IMR-90 (cell line): Measurements from ENCODE around the gene RGR.

Source experiments
- CEBPB ChIP-seq: IDR thresholded peaks from 2 replicates; pipeline ENCODE4 v1.6.1; 2012; ENCODE audit warnings: low read depth, low read length, improper control_type of control experiment
- CTCF ChIP-seq: conservative IDR thresholded peaks from 2 replicates; pipeline ENCODE4 v1.5.1; 2012; ENCODE audit warnings: mild to moderate bottlenecking, low read depth, low read length, improper control_type of control experiment
- FOS ChIP-seq: fragments of 150-350 bp; IDR thresholded peaks from 2 replicates; pipeline ENCODE4 v1.6.1; 2016; ENCODE audit warnings: low read depth, low read length
- MXI1 ChIP-seq: IDR thresholded peaks from 2 replicates; pipeline ENCODE4 v1.6.1; 2012; ENCODE audit warnings: low read depth, mild to moderate bottlenecking, low read length, moderate library complexity, borderline replicate concordance
- POLR2A ChIP-seq: IDR thresholded peaks from 2 replicates; pipeline ENCODE4 v1.6.1; 2012; ENCODE audit warnings: mild to moderate bottlenecking, low read depth, low read length
- RCOR1 ChIP-seq: IDR thresholded peaks from 2 replicates; pipeline ENCODE4 v1.6.1; 2012; ENCODE audit warnings: mild to moderate bottlenecking, low read length, improper control_type of control experiment; ENCODE audit not compliant: insufficient replicate concordance
- SMC3 ChIP-seq: fragments of 150-350 bp; IDR thresholded peaks from 2 replicates; pipeline ENCODE4 v1.6.1; 2016; ENCODE audit warnings: low read depth, mild to moderate bottlenecking, antibody characterized with exemption, low read length, moderate library complexity
- USF2 ChIP-seq: fragments of 150-350 bp; IDR thresholded peaks from 2 replicates; pipeline ENCODE4 v1.6.1; 2017; ENCODE audit warnings: mild to moderate bottlenecking, antibody characterized with exemption, low read length, low read depth

- TF ChIP-seq CTCF (no peak), FOS (no peak), SMC3 (no peak), CEBPB (no peak), USF2 (no peak), MXI1 (no peak), POLR2A (no peak), RCOR1 (no peak)
Measured at GRCh38 chr10:84213076-84213475, 31.8 kb upstream of the RGR start.
